ENCODE measurements around the gene NHS. TPM values are rescaled to one million over a fixed set of nuclear protein-coding genes. Genes with fewer than 3 reads are reported as not detected.

Gene NHS
- total RNA-seq, 6 experiments from 2014 or later = 0.06 to 0.27 (median 0.12) TPM

DNA sequence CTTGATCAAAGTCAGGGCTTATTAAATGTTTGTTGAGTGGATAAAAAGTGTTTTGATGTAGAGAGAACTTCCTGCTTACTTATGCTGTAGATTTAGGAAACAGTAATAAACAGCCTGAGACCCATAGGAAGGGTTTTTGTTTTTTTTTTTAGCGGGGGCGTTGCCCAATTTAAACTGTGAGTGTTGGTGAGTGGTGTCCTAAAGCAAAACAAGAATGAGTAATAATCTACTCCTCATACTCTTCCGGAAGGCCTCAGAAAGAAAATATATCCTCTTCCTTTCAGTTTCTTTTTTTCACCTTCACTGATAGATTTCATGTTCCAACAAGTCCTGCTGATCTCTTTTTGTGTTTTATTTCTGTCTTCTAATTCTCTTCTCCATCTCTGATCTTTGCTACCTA is 257.9 kb downstream of the NHS start:
- H3K27me3 ChIP-seq = no peaks in the 10 kb centered on the region
- TF ChIP-seq CTCF (IDR thresholded peaks at IDR 0.05) = no peak
- TF ChIP-seq POLR2A (IDR thresholded peaks at IDR 0.05) = no peak
- 36% methylated on average over 3 of the region's 3 CpGs for WGBS (ENCODE audit: insufficient coverage, low coverage, low lambda C conversion rate, missing lambda C conversion rate)
- no peaks in the 10 kb centered on the region for H3K4me1 ChIP-seq
- no peaks in the 10 kb centered on the region for H3K36me3 ChIP-seq
- no peak overlapping the region for H3K4me3 ChIP-seq
- ATAC-seq = no peak
- H3K9me3 ChIP-seq = no peaks in the 10 kb centered on the region
- DNase-seq = no peak
- no peak overlapping the region for H3K27ac ChIP-seq
- intact Hi-C loops (cut with DNase I) = no loop called here

GRCh38 chrX:17633546-17633945 is 258.5 kb downstream of the NHS start:
- WGBS (ENCODE audit: insufficient coverage, low coverage, low lambda C conversion rate, missing lambda C conversion rate) = 58% methylated on average over 2 of the region's 2 CpGs
- no peak overlapping the region for H3K27ac ChIP-seq
- no peaks in the 10 kb centered on the region for H3K36me3 ChIP-seq
- no peak for TF ChIP-seq POLR2A (IDR thresholded peaks at IDR 0.05)
- no peak for TF ChIP-seq CTCF (IDR thresholded peaks at IDR 0.05)
- H3K4me3 ChIP-seq = no peak overlapping the region
- DNase-seq = no peak
- H3K27me3 ChIP-seq = no peaks in the 10 kb centered on the region
- intact Hi-C loops (cut with DNase I) = no loop called here
- H3K9me3 ChIP-seq = no peaks in the 10 kb centered on the region
- no peaks in the 10 kb centered on the region for H3K4me1 ChIP-seq
- ATAC-seq = no peak

- no peaks in the 10 kb centered on the region for H3K4me1 ChIP-seq
- no peak for DNase-seq
Measured at GRCh38 chrX:17634542-17635207, 259.7 kb downstream of the NHS start.

GRCh38 chrX:17635231-17635630 is 260.2 kb downstream of the NHS start:
- no peak overlapping the region for H3K27ac ChIP-seq
- H3K9me3 ChIP-seq = no peaks in the 10 kb centered on the region
- H3K4me3 ChIP-seq = no peak overlapping the region
- DNase-seq (no peak), ATAC-seq (peak in 1 of 4 donors; percentile 12)
- H3K36me3 ChIP-seq = no peaks in the 10 kb centered on the region
- no peaks in the 10 kb centered on the region for H3K27me3 ChIP-seq
- TF ChIP-seq POLR2A (IDR thresholded peaks at IDR 0.05) = no peak
- TF ChIP-seq CTCF (IDR thresholded peaks at IDR 0.05) = no peak
- H3K4me1 ChIP-seq = no peaks in the 10 kb centered on the region
- intact Hi-C loops (cut with DNase I) = no loop called here
- WGBS (ENCODE audit: insufficient coverage, low coverage, low lambda C conversion rate, missing lambda C conversion rate) = 17% methylated on average over 1 of the region's 5 CpGs

More at GRCh38 chrX:17634542-17635207, 259.7 kb downstream of the NHS start:
- WGBS (ENCODE audit: insufficient coverage, low coverage, low lambda C conversion rate, missing lambda C conversion rate) = 48% methylated on average over 8 of the region's 9 CpGs
- Histone ChIP-seq H3K9me3 (no peaks in the 10 kb centered on the region), H3K4me3 (no peak overlapping the region), H3K27ac (no peak overlapping the region), H3K27me3 (no peaks in the 10 kb centered on the region), H3K36me3 (no peaks in the 10 kb centered on the region)
- ATAC-seq = peak in 3 of 4 donors; percentile 26 to 45 (median 36)
- intact Hi-C loops (cut with DNase I) = no loop called here
- TF ChIP-seq POLR2A (IDR thresholded peaks at IDR 0.05) (no peak), CTCF (IDR thresholded peaks at IDR 0.05) (no peak)
